Mucosa of descending colon (tissue), 3 donors: ENCODE data around the gene SHISA3. TPM values are rescaled to one million over a fixed set of nuclear protein-coding genes. Genes with fewer than 3 reads are reported as not detected.

ENCODE experiments used
- ATAC-seq: fragments of 200-7000 bp; cut with Tn5 transposase; one replicate; pipeline ENCODE4 v1.9.1; 2020; ENCODE audit warnings: mild to moderate bottlenecking, moderate library complexity
- DNase-seq, 3 donors: peaks; one replicate each; pipeline ENCODE4 v3.0.0-alpha.2; 2020
- H3K36me3 ChIP-seq: fragments of 200-600 bp; one replicate; pipeline ENCODE4 v1.8.0; 2021; ENCODE audit warnings: low read depth, mild to moderate bottlenecking
- H3K4me1 ChIP-seq: fragments of 200-600 bp; one replicate; pipeline ENCODE4 v1.8.0; 2021; ENCODE audit warnings: low read depth, mild to moderate bottlenecking
- H3K4me3 ChIP-seq: fragments of 200-600 bp; one replicate; pipeline ENCODE4 v1.8.0; 2021; ENCODE audit warnings: mild to moderate bottlenecking
- H3K9me3 ChIP-seq: fragments of 200-600 bp; one replicate; pipeline ENCODE4 v1.8.0; 2021; ENCODE audit warnings: mild to moderate bottlenecking
- CTCF ChIP-seq: fragments of 200-600 bp; IDR thresholded peaks from one replicate; pipeline ENCODE4 v1.8.0; 2022; ENCODE audit warnings: antibody characterized with exemption, mild to moderate bottlenecking
- intact Hi-C, 2 donors: fragments of 100-400 bp; cut with DNase I in 1 of 2; cut with micrococcal nuclease in 1 of 2; formaldehyde crosslinking; loops; one replicate each; pipeline versions ENCODE4 v1.11.0 to v1.11.1; 2022; cut with DNase I, micrococcal nuclease
- total RNA-seq, 3 donors: library from RNA; stranded (reverse); fragmentation: NEBNext Ultra II Directional in 2 of 3; extraction: Animal tissue kit (Norgen Biotek cat#: 25700) in 2 of 3; gene quantifications; one replicate each; pipeline versions ENCODE4 v1.2.1 to v1.2.4, GENCODE V29; 2021 to 2023
- donor health status: DM: no; HTN: no; CAD: no; lungs with moderate emphysema.
- donor health status: DM: no; HTN: no; CAD: no.
- donor health status: DM: no; HTN: yes; CAD: no.

SHISA3 gene
- total RNA-seq, 3 donors from 2014 or later, result 0.90 to 1.9 (median 1.6) TPM

- H3K36me3 ChIP-seq, result no peaks in the 10 kb centered on the region
- ATAC-seq, result no peak
- no peak for DNase-seq
- H3K9me3 ChIP-seq, result no peaks in the 10 kb centered on the region
- H3K4me3 ChIP-seq, result no peak overlapping the region
- no peak for TF ChIP-seq CTCF
- no peaks in the 10 kb centered on the region for H3K4me1 ChIP-seq
- intact Hi-C loops, result no loop called here
Measured at GRCh38 chr4:42415281-42415680, 18.0 kb downstream of the SHISA3 start.

- H3K4me3 ChIP-seq, result no peak overlapping the region
- H3K9me3 ChIP-seq, result no peaks in the 10 kb centered on the region
- DNase-seq (no peak), ATAC-seq (no peak)
- H3K4me1 ChIP-seq, result no peaks in the 10 kb centered on the region
- H3K36me3 ChIP-seq, result no peaks in the 10 kb centered on the region
- TF ChIP-seq CTCF, result no peak
- intact Hi-C loops, result no loop called here
Measured at GRCh38 chr4:42416017-42416416, 18.7 kb downstream of the SHISA3 start.

GRCh38 chr4:42417550-42417949 is 20.3 kb downstream of the SHISA3 start:
- intact Hi-C loops, result no loop called here

GRCh38 chr4:42420140-42420539 is 22.9 kb downstream of the SHISA3 start:
- ATAC-seq (no peak), DNase-seq (no peak)
- TF ChIP-seq CTCF, result no peak
- no peaks in the 10 kb centered on the region for H3K9me3 ChIP-seq
- intact Hi-C loops, result no loop called here
- H3K4me1 ChIP-seq, result no peaks in the 10 kb centered on the region
- peaks cover 6% of the 10 kb centered on the region for H3K36me3 ChIP-seq
- H3K4me3 ChIP-seq, result no peak overlapping the region

More at GRCh38 chr4:42417550-42417949, 20.3 kb downstream of the SHISA3 start:
- ATAC-seq (no peak), DNase-seq (no peak)
- Histone ChIP-seq H3K4me1 (no peaks in the 10 kb centered on the region), H3K36me3 (peaks cover under 1% of the 10 kb centered on the region), H3K4me3 (no peak overlapping the region), H3K9me3 (no peaks in the 10 kb centered on the region)
- no peak for TF ChIP-seq CTCF

GRCh38 chr4:42425146-42426065 is 28.1 kb downstream of the SHISA3 start:
- Histone ChIP-seq H3K4me3 (no peak overlapping the region), H3K9me3 (no peaks in the 10 kb centered on the region), H3K4me1 (no peaks in the 10 kb centered on the region), H3K36me3 (peaks cover 6% of the 10 kb centered on the region)
- intact Hi-C loops, result no loop called here
- no peak for TF ChIP-seq CTCF
- DNase-seq (no peak), ATAC-seq (no peak)
